Activated naive CD4-positive, alpha-beta T cell treated with anti-CD3 and anti-CD28 coated beads, Interleukin-2, amount 50 U/mL, for 16 hours (primary cell): ENCODE measurements around the gene BARD1.
A peak's percentile ranks its signal among the peaks of the same experiment; 100 is the strongest.
"Not testable (repeated sequence)": the region's sequence is repeated elsewhere in the genome, so short reads cannot be mapped to it uniquely, and the experiment has no call there.

Experiments used
- DNase-seq: peaks from one replicate; pipeline ENCODE4 v3.0.0-alpha.2; 2020

The BARD1 gene

DNA sequence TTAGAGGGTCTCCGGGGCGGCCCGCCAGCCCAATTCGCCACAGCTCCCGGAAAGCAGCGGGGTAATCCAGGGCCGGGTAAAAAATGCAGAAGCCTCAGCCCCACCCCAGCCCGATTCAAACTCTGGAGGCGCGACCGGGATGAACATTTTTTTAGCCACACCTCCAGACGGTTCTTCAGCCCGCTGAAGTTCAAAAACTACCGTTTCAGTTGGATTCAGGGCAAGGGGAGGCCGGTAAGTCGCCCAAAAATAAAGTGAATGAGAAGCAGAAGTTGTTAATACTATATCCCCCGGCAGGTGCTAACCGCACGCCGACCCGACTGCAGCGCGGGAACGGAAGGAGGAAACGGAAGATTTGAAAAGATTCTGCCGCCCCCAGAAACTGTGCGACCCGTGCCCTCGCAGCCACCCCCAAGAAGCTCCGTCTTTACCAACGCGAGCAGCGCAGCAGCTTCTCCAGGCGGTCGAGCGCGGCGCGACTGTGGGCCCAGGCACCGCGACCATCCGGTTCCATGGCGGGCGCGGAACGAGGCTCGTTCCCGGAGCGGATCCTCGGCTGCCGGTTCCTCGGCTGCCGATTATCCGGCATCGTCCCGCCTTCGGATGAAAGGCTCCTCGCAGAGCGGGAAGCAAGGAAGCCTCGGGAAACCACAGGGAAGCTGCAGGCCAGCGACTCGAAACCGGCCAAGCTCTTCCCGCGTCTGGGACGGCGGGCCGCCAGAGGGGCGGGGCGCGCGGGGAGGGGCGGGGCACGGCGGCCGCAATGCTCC is at the start of gene BARD1:
Gene BARD1 (minus strand): TSS at position 703 of the 770 bp plus-strand sequence. CDS start 114 bp downstream, at position 589.
- DNase-seq: peak; percentile 57

DNA sequence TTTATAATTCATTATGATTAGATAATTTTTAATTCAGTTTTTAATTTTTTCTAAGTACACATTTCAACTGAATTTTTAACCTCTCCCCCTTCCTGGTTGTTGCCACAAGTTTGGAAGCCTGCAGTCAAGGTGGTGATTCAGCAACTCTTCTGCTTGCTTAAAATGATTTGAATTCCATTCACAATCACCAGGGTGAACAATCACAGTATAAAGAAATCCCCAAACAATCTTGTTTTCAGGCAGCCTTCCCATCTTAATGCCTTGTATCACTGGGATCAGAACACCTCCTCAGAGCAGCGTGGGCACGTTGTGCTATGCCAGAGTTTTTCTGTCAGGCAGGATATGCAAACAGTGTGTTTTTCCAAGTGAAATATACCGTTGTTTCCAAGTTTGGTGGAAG is 46.7 kb upstream of the BARD1 start:
- DNase-seq: no peak

DNA sequence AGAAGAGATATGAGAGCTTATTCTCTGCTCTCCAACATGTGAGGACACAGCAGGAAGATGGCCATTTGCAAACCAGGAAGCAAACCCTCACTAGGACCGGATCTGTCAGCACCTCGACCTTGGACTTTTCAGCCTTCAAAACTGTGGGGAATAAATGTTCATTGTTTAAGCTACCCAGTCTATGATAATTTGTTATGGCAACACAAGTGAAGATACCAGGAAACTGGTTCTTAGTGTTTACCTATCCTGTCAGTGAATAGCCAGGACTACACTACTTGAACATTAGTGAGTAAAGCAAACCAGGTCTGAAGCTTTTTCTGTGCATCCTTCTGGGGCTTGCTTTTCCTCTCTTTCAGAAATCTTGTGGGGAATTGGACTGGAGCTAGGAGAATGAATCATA is 44.4 kb upstream of the BARD1 start:
- no peak for DNase-seq

DNA sequence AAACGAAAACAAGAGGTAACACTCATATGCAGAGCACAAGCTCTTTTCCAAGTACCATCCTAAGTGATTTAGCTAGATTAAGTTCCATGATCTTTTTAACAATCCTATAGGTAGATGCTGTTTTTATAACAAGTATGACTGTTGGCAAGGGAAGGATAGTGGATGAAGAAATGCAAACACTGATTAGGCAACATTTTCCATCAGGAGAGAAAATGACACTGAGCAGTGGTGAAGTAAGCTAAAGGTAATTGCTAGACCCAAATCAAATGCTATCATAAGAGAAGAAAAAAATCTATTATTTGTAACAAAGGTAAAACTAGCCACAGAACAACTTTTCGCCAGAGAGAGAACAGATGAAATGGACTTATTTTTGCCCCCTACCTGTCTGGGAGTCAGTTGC is 34.3 kb upstream of the BARD1 start:
- no peak for DNase-seq

DNA sequence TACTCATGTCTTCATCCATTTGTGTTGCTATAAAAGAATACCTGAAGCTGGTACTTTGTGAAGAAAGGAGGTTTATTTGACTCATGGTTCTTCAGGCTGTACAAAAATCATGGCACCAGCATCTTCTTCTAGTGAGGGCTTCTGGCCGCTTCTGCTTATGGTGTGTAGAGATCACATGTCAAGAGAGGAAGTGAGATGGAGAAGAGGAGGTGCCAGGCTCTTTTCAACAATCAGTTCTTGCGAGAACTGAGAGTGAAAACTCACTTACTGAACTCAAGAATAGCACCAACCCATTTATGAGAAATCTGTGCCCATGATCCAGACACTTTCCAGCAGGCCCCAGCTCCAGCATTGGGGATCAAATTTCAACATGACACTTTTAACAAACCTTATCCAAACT is 30.0 kb upstream of the BARD1 start:
- no peak for DNase-seq

DNA sequence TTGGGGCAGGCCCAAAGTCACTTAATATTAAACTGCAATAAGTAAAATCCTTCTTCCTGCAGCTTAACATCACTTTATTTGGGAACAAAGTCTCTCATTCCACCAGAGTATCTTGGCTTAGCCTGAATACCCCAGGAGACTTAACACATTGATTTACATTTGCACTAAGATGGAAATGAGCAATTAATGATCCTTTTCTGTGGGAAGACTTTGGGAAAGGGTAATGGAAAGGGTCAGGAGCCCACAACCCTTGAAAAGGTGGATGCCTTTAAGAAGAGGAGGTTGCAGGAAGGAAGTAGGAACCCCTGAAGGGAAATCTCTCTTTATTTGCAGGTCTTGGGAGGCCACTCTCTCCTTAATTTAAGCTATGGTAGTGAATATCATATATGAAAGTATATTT is 28.0 kb upstream of the BARD1 start:
- no peak for DNase-seq

DNA sequence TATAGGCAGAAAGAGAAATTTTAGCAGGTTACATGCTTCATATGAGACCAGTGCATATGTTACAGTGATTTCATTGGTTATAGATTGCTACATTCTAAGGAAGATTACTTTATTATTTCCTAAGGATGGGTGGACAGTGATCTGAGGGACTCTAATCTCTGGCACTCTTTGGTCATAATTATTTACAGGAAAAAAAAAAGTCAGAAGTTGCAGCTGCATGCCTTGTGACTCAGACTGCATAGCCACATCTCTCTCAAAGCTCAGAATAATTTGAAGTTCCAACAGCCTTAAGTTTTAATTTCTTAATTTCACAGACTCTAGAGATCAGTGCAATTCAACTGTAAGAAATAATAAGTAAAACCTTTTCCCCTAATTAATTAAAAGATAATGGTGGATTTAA is 27.1 kb upstream of the BARD1 start:
- no peak for DNase-seq

DNA sequence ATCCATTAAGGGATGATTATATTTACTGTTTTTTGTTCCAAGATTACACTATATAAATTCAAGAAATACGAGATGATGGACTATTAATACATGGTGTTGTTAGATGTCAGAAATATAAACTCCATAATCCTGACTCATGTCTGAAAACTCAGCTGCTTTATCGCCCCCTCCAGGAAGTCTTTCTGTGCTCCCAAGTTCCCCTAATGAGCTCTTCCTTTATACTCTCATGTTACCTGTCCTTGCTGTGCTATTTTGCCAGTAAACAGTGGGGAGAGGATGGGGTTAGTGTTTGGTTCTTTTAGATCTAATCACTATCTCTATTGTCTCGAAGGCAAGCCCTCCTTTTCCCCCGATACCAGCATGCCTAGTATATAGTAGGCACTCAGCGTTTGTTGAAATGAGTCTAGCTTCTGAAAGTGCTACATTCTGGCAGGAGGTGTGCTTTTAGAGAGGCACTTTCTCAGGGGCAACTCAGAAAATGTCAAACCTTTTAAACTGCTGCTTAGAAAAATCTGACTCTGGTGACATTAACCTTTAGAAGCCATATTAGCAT is 21.4 kb upstream of the BARD1 start:
- DNase-seq: no peak

DNA sequence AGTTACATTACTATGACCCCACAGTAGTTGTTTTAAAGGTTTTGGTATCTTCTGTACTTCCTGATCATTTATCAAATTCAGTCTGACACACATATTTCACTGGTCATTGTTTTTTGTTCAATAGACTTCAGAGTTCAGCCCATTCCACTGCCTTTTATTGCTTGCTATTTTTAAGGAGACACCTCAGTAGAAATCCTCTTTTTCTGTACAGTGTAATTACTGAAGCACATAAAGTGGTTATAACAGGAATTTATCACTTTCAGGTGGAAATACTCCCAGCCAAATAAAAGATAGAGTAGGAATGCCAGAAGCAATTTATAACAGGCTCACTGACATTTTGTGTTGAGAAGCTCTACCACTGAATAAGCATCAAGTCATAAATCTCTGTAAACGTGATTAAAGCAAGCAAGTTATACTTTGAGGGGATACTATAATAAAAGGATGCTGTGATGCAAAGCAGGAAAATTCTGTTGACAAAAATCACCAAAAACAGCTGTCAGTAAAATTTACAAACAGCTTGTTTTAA is 6.6 kb upstream of the BARD1 start:
- no peak for DNase-seq

DNA sequence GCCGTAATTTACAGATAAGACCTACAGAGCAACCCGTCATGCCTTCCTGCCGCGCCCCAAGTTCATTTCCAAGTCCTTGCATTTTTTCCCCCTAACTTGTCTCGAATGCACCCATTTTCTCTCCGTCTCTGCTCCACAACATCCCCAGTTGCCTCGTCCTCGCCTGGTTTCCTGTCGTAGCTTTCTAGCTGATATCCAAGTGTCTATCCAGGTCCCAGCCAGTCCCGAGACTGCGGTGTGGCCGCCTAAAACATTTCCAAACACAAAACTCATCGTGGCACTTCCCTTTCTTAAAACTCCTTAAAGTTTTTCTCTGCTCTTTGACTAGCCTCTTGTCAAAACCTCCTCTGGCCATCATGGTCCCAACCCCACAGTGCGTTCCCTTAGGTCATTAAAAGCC is 1.2 kb upstream of the BARD1 start:
- DNase-seq: no peak

DNA sequence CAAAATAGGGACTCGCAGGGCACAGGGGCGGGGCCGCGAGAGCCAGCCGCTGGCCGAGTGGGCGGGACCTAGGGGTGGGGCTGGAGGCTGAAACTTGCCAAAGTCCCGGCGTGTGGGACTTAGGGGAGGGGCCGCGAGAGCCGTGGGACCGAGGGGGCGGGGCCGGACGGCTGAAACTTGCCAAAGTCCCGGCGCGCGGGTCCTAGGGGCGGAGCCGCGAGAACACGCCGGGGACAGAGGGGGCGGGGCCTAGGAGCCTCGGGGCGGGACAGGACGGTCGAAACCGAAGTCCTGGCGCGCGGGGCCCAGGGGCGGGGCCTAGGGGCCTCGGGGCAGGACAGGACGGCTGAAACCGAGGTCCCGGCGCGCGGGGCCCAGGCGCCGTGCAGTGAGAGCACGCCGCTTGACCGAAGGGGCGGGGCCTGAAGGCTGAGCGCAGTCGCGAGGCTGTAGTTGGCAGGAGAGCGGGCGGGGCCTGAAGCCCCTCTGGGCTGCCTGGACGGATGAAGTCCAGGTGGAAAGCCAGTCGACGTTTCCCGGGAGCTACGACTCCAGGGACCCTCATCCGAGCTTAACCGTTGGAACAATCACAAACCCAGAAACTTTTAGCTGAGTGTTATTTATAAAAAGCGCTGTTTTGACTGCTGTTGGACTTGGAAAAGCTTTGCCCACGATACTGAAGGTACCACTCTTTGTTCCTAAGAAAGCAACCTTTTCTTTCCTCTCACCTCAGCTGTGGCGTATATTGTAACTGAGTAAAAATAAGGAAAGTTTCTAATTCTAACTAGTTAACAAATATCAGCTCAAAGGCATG is 475 bp upstream of the BARD1 start:
- peak; percentile 99 for DNase-seq

DNA sequence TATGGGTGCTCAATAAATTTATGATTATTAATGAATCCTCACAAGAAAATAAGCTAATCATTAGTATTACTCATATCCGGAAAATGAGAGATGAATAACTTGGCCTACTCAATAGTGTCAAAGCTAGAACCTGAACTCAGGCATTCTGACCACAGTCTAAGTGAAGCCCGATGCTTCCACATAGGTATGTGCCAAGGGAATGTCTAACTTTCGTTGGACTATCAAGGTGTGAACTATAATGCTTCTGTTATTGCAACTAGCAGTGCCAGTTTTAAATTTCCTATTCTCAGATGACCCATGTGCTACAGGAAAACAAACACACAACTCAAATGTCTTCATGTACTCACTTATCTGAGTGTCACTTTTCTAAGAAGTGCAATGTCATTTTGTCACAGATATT is 1.8 kb downstream of the BARD1 start:
- DNase-seq: no peak

DNA sequence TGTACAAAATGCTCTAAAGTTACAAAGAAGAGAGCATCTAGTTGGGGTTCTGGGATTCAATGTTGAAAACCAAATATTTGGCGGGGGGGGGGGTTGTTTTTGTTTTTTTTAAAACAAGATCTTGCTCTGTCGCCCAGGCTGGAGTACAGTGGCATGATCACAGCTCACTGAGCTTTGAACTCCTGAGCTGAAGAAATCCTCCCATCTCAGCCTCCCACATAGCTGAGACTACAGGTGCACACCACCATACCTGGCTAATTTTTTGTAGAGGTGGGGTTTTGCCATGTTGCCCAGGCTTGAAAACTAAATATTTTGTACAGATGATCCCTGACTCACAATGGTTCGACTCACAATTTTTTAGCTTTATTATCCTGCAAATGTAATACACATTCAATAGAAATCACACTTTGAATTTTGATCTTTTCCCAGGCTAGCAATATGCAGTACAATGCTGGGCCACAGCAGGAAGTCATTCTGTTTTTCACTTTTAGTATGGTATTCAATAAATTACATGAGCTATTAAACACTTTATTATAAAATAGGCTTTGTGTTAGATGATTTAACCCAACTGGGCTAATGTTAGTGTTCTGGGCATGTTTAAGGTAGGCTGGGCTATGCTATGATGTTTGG is 7.6 kb downstream of the BARD1 start:
- no peak for DNase-seq

DNA sequence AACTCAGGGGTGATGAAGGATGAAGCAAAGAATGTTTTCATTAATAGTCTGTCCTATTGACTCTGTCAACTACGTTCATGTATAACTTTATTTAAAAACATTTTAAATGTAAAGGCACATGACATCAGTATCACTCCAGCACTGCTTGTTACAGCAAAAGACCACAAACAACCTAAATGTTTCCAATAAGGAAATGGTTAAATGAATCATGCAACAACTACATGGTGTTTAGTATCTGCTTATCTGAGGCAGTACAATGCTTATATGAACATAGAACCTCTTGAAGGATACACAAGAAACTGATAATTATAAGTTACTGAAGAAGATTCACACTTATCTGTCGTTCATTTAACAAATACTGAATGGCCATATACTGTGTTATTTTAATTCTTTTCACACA is 8.4 kb downstream of the BARD1 start:
- no peak for DNase-seq

DNA sequence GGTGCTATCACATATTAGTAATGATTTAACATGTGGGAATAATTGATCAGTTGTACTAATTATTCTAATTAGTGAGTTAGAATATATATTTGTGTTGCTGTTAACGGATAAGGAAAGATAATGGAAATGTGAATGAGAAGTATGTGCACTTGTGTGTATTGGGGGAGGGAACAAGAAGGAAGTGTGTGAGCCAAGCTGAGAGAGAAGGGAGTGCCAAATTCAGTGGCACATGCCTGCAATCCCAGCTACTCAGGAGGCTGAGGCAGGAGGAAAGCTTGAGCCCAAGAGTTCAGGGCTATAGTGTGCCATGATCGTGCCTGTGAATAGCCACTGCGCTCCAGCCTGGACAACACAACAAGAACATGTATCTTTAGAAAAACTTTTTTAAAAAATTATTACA is 9.3 kb downstream of the BARD1 start:
- no peak for DNase-seq

DNA sequence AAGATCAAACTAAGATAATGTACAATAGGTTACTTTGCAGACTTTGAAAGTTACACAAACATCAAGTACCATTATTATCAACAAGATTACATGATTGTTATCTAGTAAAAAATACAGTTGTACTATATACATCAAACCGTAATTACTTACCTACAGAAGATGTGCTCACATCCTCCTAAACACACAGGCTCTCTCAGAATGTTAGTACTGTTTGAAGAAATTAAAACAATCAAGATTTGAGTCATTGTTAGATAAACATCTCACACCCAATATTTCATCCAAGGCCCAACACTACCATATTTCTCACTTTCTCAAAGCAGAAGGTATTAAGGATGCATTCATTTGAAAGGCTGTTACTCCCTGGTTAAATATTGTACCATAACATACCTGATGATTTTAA is 12.6 kb downstream of the BARD1 start:
- no peak for DNase-seq

DNA sequence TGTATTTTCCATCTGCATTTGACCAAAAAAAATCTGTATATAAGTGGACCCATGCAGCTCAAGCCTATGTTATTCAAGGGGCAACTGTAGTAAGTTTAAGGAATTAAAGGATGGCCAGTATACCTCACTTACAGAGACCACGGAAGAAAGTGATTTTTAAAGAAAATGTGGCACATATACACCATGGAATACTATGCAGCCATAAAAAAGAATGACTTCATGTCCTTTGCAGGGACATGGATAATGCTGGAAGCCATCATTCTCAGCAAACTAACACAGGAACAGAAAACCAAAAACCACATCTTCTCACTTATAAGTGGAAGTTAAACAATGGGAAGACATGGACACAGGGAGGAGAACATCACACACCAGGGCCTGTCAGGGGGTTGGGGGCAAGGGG is 26.3 kb downstream of the BARD1 start:
- not testable (repeated sequence) for DNase-seq

DNA sequence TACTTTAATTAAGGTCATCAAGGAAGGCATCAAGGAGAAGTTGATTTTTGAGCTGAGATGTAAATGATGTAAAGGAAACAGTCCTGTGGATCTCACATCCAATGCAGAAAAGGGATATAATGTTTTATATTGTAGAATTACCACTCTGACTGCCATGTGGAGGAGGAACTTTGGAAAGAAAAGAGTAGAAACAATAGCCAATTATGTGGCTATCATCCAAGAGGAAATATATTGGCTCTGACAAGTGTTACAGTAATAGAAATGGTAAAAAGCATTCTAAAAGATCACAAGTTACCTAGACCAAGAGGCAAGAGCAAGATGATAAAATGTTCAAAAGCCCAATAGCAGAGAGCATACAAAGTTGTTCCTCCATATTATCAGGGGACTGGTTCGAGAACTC is 26.8 kb downstream of the BARD1 start:
- DNase-seq: no peak

DNA sequence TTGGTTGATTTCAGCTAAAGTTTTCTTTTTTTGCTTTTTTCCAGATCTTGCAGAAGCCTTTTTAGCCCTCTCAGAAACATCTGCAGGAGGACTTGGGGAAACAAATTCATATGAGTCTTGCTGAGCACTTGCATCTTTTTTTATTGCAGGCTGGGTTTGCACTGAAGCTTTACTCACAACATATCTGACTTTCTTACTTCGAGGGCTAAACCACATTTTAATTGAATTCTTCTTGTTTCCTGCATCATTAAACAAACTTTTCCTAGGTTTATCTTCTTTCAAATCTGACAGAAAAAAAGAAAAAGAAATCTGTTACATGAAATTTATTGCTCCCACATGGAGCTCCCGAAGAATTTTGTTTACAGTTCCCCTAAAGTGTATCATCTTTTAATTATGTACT is 28.3 kb downstream of the BARD1 start:
- no peak for DNase-seq

DNA sequence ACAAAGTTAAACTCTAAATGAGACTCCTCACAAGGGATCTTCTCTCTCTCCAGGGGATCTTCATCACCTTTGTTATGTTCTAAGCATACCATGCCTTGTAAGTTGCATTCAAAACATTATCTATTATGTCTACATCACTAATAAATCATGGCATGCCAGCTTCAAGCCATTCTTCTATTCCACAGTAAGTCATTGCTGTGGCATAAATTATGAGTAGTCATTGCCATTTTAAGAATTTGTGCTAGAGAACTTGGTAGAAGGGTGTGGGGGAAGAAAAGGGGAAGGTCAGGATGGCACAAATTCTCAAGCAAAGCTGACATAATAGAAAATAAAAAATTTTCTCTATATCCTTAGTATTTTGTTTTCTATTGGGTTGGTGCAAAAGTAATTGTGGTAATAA is 33.5 kb downstream of the BARD1 start:
- no peak for DNase-seq

DNA sequence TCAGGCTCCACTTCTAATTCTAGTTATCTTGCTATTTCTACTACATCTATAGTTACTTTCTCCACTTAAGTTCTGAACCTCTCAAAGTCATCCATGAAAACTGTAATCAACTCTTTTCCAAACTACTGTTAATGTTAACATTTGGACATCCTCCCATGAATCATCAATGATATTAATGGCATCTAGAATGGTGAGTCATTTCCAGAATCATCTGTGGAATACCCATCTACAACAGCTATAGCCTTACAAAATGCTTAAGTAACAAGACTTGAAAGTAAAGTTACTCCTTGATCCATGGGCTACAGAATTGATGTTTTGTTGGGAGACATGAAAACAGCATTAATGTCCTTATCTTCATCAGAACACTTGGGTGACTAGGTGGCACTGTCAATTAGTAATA is 35.4 kb downstream of the BARD1 start:
- DNase-seq: no peak

DNA sequence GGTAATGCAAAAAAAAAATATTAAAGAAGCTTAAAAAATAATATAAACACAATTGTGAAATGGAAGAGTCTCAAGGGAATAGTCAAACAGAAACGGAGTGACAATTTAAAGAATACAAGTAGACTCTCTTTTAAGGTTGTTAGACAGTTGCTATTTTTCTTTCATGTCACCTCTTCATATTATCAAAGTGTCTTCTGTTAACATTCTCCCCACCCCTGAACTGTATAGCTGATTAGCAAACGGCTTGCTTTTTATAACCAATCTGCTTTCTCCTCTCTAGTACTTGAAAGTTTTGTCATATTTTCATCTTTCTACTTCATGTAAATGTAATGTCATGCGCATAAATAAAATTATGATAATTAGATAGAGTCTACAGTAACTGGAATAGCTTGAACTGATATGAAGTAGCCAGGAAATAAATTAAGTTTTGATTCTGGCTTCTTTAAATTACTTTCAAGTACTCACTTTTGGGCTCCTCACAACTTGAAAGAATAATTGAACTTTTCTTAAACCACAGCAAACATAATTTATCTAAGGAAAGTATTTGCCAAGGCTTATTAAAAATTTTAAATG is 37.0 kb downstream of the BARD1 start:
- DNase-seq: no peak

DNA sequence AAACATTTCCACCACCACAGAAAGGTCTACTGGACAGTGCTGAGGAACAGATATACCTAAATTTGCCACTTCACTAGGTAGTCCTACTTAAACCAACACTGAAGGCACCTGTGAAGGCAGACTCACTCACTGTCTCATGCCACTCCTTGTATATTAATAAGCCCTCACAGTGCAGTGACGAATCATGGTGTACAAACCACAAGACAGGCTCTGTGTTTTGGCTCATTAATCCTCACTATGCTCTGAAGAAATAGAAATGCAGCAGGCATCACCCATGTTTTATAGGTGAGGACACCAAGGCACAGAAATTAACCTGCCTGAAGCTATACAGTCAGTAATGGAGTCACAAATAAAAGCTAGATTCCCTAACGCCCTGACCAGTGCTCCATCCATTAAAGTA is 44.3 kb downstream of the BARD1 start:
- no peak for DNase-seq
